HS-5 (cell line): ENCODE results near the gene PELO.
A peak's percentile ranks its signal among the peaks of the same experiment; 100 is the strongest.
"Not testable (repeated sequence)": the region's sequence is repeated elsewhere in the genome, so short reads cannot be mapped to it uniquely, and the experiment has no call there.

Experiments
- DNase-seq: peaks from one replicate; pipeline ENCODE4 v3.0.0-alpha.2; 2012; ENCODE audit warnings: low read depth

The PELO gene

GRCh38 chr5:52800394-52801213 is 12.9 kb downstream of the PELO start:
- no peak for DNase-seq

- no peak for DNase-seq
Measured at GRCh38 chr5:52801329-52801728, 13.6 kb downstream of the PELO start.

- no peak for DNase-seq
Measured at GRCh38 chr5:52802272-52802973, 14.7 kb downstream of the PELO start.

- DNase-seq = no peak
Measured at GRCh38 chr5:52802974-52803336, 15.2 kb downstream of the PELO start.

GRCh38 chr5:52804387-52804791 is 16.7 kb downstream of the PELO start:
- DNase-seq = no peak

GRCh38 chr5:52804981-52805380 is 17.3 kb downstream of the PELO start:
- DNase-seq = no peak

- no peak for DNase-seq
Measured at GRCh38 chr5:52805615-52806014, 17.9 kb downstream of the PELO start.

GRCh38 chr5:52807037-52807436 is 19.3 kb downstream of the PELO start:
- no peak for DNase-seq

- no peak for DNase-seq
Measured at GRCh38 chr5:52807723-52808122, 20.0 kb downstream of the PELO start.

GRCh38 chr5:52808316-52808901 is 20.7 kb downstream of the PELO start:
- DNase-seq = no peak

GRCh38 chr5:52809884-52810283 is 22.2 kb downstream of the PELO start:
- no peak for DNase-seq

- no peak for DNase-seq
Measured at GRCh38 chr5:52810426-52810825, 22.7 kb downstream of the PELO start.

- DNase-seq = peak; percentile 59
Measured at GRCh38 chr5:52811067-52811749, 23.5 kb downstream of the PELO start.

GRCh38 chr5:52814352-52815148 is 26.8 kb downstream of the PELO start:
- no peak for DNase-seq

- no peak for DNase-seq
Measured at GRCh38 chr5:52817818-52818217, 30.1 kb downstream of the PELO start.

- no peak for DNase-seq
Measured at GRCh38 chr5:52818360-52818759, 30.6 kb downstream of the PELO start.

GRCh38 chr5:52818807-52819206 is 31.1 kb downstream of the PELO start:
- DNase-seq = not testable (repeated sequence)

GRCh38 chr5:52821901-52822300 is 34.2 kb downstream of the PELO start:
- no peak for DNase-seq

GRCh38 chr5:52822437-52822836 is 34.7 kb downstream of the PELO start:
- no peak for DNase-seq

- no peak for DNase-seq
Measured at GRCh38 chr5:52824827-52825226, 37.1 kb downstream of the PELO start.

GRCh38 chr5:52825826-52826225 is 38.1 kb downstream of the PELO start:
- DNase-seq = no peak

GRCh38 chr5:52827815-52828214 is 40.1 kb downstream of the PELO start:
- no peak for DNase-seq
